Chondrocyte (in vitro differentiated cells): ENCODE measurements around the gene AFAP1. TPM values are rescaled to one million over a fixed set of nuclear protein-coding genes. Genes with fewer than 3 reads are reported as not detected.

Source experiments
- DNase-seq: peaks from one replicate; pipeline ENCODE4 v3.0.0; 2021; ENCODE audit warnings: mixed read lengths, low spot score
- H3K27ac Mint-ChIP-seq: one replicate; pipeline ENCODE4 v1.8.0; 2021; ENCODE audit warnings: mild to moderate bottlenecking, moderate library complexity, mixed read lengths; ENCODE audit not compliant: unreplicated experiment
- H3K27me3 Mint-ChIP-seq: 2 replicates; pipeline ENCODE4 v1.8.0; 2021; ENCODE audit warnings: low read depth, mixed read lengths
- H3K36me3 Mint-ChIP-seq: 2 replicates; pipeline ENCODE4 v1.8.0; 2021; ENCODE audit warnings: low read depth, mixed read lengths
- H3K4me1 Mint-ChIP-seq: 2 replicates; pipeline ENCODE4 v1.8.0; 2021; ENCODE audit warnings: low read depth, mild to moderate bottlenecking, mixed read lengths
- H3K4me3 Mint-ChIP-seq: one replicate; pipeline ENCODE4 v1.8.0; 2021; ENCODE audit warnings: mild to moderate bottlenecking, moderate library complexity, mixed read lengths; ENCODE audit not compliant: unreplicated experiment
- H3K9me3 Mint-ChIP-seq: 2 replicates; pipeline ENCODE4 v1.8.0; 2021; ENCODE audit warnings: low read depth, mixed read lengths
- total RNA-seq: library from RNA; stranded (reverse); gene quantifications from 3 replicates; pipeline ENCODE4 v1.2.1, GENCODE V29; 2021
- TF ChIP-seq, protein P1 (sequence below): fragments of 200-600 bp; sonication (generic); IDR thresholded peaks from 2 replicates; pipeline ENCODE4 v1.5.0; 2021; ENCODE audit warnings: antibody characterized with exemption, mild to moderate bottlenecking, moderate library complexity

The AFAP1 gene
- total RNA-seq, 1 donor from 2014 or later = 118 TPM

DNA sequence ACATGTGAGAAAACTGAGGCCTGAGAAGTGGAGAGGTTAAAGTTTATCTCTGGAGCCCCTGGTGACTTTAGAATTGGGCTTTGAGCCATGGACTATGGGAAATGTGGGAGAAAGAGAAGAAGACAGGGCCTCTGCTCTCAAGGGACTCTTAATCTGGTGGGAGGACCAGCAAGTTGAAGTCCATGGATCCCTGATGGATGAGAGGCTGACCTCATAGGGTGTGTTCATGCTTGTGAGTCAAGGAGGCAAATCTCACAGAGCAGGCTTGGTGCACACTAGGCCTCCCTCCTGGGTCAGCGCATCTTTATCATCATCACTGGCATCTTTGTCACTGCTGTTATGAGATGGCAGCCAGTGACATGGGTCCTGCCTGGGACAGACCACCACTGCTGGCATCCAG is 211.9 kb downstream of the AFAP1 start:
- Mint-ChIP-seq H3K27ac (no peak overlapping the region), H3K27me3 (peaks cover 22% of the 10 kb centered on the region), H3K36me3 (no peaks in the 10 kb centered on the region), H3K4me3 (no peak overlapping the region), H3K9me3 (no peaks in the 10 kb centered on the region), H3K4me1 (no peaks in the 10 kb centered on the region)
- DNase-seq = no peak
- TF ChIP-seq, protein P1, sequence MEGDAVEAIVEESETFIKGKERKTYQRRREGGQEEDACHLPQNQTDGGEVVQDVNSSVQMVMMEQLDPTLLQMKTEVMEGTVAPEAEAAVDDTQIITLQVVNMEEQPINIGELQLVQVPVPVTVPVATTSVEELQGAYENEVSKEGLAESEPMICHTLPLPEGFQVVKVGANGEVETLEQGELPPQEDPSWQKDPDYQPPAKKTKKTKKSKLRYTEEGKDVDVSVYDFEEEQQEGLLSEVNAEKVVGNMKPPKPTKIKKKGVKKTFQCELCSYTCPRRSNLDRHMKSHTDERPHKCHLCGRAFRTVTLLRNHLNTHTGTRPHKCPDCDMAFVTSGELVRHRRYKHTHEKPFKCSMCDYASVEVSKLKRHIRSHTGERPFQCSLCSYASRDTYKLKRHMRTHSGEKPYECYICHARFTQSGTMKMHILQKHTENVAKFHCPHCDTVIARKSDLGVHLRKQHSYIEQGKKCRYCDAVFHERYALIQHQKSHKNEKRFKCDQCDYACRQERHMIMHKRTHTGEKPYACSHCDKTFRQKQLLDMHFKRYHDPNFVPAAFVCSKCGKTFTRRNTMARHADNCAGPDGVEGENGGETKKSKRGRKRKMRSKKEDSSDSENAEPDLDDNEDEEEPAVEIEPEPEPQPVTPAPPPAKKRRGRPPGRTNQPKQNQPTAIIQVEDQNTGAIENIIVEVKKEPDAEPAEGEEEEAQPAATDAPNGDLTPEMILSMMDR = no peak

DNA sequence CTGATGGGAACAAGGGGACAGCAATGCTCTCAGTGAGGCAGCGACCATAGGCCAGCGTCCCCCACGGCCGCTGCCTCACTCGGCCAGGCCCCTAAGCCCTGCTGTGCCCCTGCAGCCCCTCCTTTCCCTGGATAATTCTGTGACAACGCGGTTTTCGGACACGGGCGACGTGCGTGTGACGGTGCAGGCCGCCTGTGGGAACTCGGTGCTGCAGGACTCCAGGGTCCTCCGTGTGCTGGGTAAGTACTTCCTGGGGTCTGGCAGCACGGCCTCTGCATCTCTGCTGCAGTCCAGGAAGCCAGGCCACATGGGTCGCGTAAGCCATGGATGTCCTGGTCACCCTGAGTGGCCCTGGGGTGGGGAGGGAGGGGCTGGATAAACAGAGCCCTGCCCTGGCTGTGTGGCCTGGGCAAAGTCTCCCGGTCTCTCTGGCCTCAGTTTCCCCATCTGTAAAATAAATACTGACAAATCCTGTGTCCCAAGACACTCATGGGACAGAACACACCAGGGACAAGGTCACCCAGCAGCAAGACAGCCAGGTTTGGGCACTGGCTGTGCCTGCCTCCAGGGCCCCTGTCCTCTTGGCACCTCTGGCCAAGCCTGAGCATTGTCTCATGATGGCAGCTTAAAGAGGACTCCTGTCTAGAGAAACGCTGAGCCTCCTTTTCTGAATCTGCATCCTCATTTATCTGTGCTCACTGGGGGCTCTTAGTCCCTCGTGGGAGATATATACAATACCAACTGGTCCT is 212.8 kb downstream of the AFAP1 start:
- TF ChIP-seq, protein P1 = no peak
- DNase-seq = no peak
- Mint-ChIP-seq H3K9me3 (no peaks in the 10 kb centered on the region), H3K27me3 (peaks cover 18% of the 10 kb centered on the region), H3K27ac (no peak overlapping the region), H3K4me1 (no peaks in the 10 kb centered on the region), H3K36me3 (no peaks in the 10 kb centered on the region), H3K4me3 (no peak overlapping the region)

DNA sequence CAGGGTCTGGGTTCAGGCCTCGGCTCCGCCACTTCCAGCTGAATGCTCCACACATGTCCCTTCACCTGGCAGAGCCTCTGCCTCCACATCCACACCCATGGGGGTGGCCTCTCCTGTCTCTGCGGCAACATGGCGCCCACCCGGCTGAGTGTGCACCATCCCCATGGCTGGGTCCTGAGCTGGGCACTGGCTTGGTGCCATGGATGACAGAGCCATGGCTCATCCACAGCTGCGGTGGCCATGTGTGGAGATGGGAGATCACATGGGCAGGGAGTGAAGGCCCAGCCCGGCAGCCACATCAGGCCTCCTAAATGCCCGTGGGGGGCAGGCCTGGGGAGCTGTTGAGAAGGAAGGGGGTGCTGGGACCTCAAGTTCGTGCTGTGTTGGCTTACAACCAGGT is 213.7 kb downstream of the AFAP1 start:
- Mint-ChIP-seq H3K27ac (no peak overlapping the region), H3K36me3 (no peaks in the 10 kb centered on the region), H3K4me1 (no peaks in the 10 kb centered on the region), H3K27me3 (peaks cover 22% of the 10 kb centered on the region), H3K9me3 (no peaks in the 10 kb centered on the region), H3K4me3 (no peak overlapping the region)
- no peak for DNase-seq
- TF ChIP-seq, protein P1 = no peak

DNA sequence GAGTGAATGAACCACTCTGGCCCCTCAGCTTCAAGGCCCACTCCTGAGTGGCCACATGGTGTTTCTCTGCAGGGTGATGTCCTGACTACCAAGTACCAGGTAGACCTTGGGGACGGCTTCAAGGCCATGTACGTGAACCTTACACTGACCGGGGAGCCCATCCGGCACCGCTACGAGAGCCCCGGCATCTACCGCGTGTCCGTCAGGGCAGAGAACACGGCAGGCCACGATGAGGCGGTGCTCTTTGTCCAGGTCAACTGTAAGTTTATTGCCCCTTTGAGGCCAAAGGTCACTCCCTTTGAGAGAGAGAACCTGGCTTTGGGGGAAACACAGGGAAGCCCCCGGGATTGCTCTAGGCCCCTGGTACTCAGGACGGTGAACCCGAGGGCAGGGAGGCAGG is 216.0 kb downstream of the AFAP1 start:
- peaks cover 25% of the 10 kb centered on the region for H3K27me3 Mint-ChIP-seq
- H3K4me1 Mint-ChIP-seq = no peaks in the 10 kb centered on the region
- H3K27ac Mint-ChIP-seq = no peak overlapping the region
- H3K9me3 Mint-ChIP-seq = no peaks in the 10 kb centered on the region
- H3K4me3 Mint-ChIP-seq = no peak overlapping the region
- no peaks in the 10 kb centered on the region for H3K36me3 Mint-ChIP-seq
- TF ChIP-seq, protein P1 = no peak
- DNase-seq = no peak

DNA sequence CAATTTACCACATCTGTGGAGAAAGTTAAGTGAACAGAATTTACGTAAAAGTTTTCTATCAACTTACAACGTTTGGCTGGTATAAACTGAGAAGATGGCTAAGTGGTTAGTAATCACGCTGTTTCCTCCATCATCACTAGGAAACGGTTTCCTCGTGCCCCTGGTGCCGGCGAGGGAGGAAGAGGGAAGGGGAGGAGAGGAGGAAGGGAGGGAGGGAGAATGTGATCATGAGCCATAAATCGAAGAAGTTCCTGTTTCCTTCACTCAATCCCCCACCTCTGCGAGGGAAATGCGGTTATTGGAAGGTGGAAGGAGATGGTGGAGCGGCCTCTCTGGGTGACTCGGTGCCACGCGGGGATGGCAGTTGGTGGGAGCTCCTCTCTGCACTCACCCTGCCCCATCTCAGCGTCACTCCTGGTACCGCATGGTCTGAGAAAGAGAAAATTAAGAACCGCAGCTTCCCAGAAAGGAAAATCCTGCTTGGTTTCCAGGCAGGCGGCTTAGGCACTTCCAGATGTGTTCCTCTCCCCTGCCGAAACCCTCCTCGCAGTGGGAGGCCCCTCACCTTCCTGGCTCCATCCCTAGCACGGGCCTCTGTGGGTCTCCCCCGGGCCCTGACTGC is 216.8 kb downstream of the AFAP1 start:
- Mint-ChIP-seq H3K27ac (no peak overlapping the region), H3K9me3 (no peaks in the 10 kb centered on the region), H3K36me3 (no peaks in the 10 kb centered on the region), H3K4me1 (no peaks in the 10 kb centered on the region), H3K27me3 (peaks cover 26% of the 10 kb centered on the region), H3K4me3 (no peak overlapping the region)
- DNase-seq = no peak
- TF ChIP-seq, protein P1 = no peak
